DOHH2 (cell line): ENCODE results near the gene AGRN.

ENCODE experiments used
- H3F3A ChIP-seq: fragments of 200-600 bp; sonication (generic), shearing (Covaris generic); 2 replicates; pipeline ENCODE4 v1.6.0; 2016; ENCODE audit warnings: antibody characterized with exemption, mild to moderate bottlenecking; ENCODE audit not compliant: control insufficient read depth, insufficient read depth
- H3K27ac ChIP-seq: fragments of 200-600 bp; sonication (generic); 2 replicates; pipeline ENCODE4 v1.5.1; 2014; ENCODE audit warnings: low read depth, mild to moderate bottlenecking, low read length, moderate library complexity
- H3K27me3 ChIP-seq: fragments of 200-600 bp; sonication (generic); 2 replicates; pipeline ENCODE4 v1.6.1; 2014; ENCODE audit warnings: mild to moderate bottlenecking, low read length, mixed read lengths; ENCODE audit not compliant: control insufficient read depth
- H3K36me3 ChIP-seq: fragments of 200-600 bp; sonication (generic); 2 replicates; pipeline ENCODE4 v1.6.1; 2014; ENCODE audit warnings: mild to moderate bottlenecking, low read length, moderate library complexity, mixed read lengths; ENCODE audit not compliant: control insufficient read depth
- H3K4me1 ChIP-seq: fragments of 200-600 bp; sonication (generic); 2 replicates; pipeline ENCODE4 v1.6.1; 2014; ENCODE audit warnings: mild to moderate bottlenecking, low read length, mixed read lengths; ENCODE audit not compliant: control insufficient read depth
- H3K4me2 ChIP-seq: fragments of 200-600 bp; sonication (generic); 2 replicates; pipeline ENCODE4 v1.6.0; 2014; ENCODE audit warnings: mild to moderate bottlenecking, low read length, moderate library complexity
- H3K4me3 ChIP-seq: fragments of 200-600 bp; sonication (generic); 2 replicates; pipeline ENCODE4 v1.5.1; 2014; ENCODE audit warnings: mild to moderate bottlenecking, low read length, mixed read lengths
- H3K79me2 ChIP-seq: fragments of 200-600 bp; sonication (generic); 2 replicates; pipeline ENCODE4 v1.6.1; 2014; ENCODE audit warnings: mild to moderate bottlenecking, low read length, mixed read lengths; ENCODE audit not compliant: control insufficient read depth
- H3K9me2 ChIP-seq: fragments of 200-600 bp; sonication (generic); replicated peaks from 2 replicates; pipeline ENCODE4 v1.6.1; 2014; ENCODE audit warnings: mild to moderate bottlenecking, low read length, mixed read lengths; ENCODE audit not compliant: control insufficient read depth
- H3K9me3 ChIP-seq: fragments of 200-600 bp; sonication (generic); 2 replicates; pipeline ENCODE4 v1.6.1; 2014; ENCODE audit warnings: antibody characterized with exemption, low read length, mixed read lengths; ENCODE audit not compliant: control insufficient read depth, insufficient read depth
- H4K20me1 ChIP-seq: fragments of 200-600 bp; sonication (generic); 2 replicates; pipeline ENCODE4 v1.6.0; 2014; ENCODE audit warnings: low read depth, mild to moderate bottlenecking, antibody characterized with exemption, low read length, moderate library complexity; ENCODE audit not compliant: control insufficient read depth, insufficient read depth
- EZH2phosphoT487 ChIP-seq: fragments of 200-600 bp; sonication (generic); IDR thresholded peaks from 2 replicates; pipeline ENCODE4 v1.6.1; 2017; ENCODE audit warnings: borderline replicate concordance, mild to moderate bottlenecking, antibody characterized with exemption, low read length, moderate library complexity, mixed read lengths
- TF ChIP-seq, protein P1 (sequence below): fragments of 200-600 bp; sonication (generic); IDR thresholded peaks from one replicate; pipeline ENCODE4 v1.5.1; 2014; ENCODE audit warnings: antibody characterized with exemption, mild to moderate bottlenecking, low read depth, low read length; ENCODE audit not compliant: poor library complexity, severe bottlenecking

The AGRN gene

DNA sequence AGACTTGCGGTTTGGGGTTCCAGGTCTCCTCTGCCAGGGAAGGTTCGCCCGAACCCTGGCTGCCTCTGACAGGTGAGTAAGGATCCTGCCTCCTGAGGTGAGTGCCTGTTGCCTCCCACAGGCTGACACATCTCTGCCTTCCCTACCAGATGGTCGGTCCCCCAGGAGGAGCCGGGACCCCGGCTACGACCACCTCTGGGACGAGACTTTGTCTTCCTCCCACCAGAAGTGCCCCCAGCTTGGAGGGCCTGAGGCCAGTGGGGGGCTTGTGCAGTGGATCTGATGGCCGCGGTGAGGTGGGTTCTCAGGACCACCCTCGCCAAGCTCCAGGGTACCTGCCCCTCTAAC is 45.7 kb upstream of the AGRN start:
- Histone ChIP-seq H3K4me1 (peaks cover 3% of the 10 kb centered on the region; the same call in 1 of the 2 replicates), H3K4me2 (no peak overlapping the region), H3K9me3 (no peaks in the 10 kb centered on the region; the same call in 1 of the 2 replicates), H3K27me3 (no peaks in the 10 kb centered on the region), H3K9me2 (no peaks in the 10 kb centered on the region), H3K36me3 (no peaks in the 10 kb centered on the region), H3F3A (no peaks in the 10 kb centered on the region; the same call in 1 of the 2 replicates), H4K20me1 (no peaks in the 10 kb centered on the region), H3K79me2 (no peaks in the 10 kb centered on the region), H3K27ac (no peak overlapping the region), H3K4me3 (no peak overlapping the region)
- TF ChIP-seq, protein P1, sequence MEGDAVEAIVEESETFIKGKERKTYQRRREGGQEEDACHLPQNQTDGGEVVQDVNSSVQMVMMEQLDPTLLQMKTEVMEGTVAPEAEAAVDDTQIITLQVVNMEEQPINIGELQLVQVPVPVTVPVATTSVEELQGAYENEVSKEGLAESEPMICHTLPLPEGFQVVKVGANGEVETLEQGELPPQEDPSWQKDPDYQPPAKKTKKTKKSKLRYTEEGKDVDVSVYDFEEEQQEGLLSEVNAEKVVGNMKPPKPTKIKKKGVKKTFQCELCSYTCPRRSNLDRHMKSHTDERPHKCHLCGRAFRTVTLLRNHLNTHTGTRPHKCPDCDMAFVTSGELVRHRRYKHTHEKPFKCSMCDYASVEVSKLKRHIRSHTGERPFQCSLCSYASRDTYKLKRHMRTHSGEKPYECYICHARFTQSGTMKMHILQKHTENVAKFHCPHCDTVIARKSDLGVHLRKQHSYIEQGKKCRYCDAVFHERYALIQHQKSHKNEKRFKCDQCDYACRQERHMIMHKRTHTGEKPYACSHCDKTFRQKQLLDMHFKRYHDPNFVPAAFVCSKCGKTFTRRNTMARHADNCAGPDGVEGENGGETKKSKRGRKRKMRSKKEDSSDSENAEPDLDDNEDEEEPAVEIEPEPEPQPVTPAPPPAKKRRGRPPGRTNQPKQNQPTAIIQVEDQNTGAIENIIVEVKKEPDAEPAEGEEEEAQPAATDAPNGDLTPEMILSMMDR = no peak
- TF ChIP-seq EZH2phosphoT487 = no peak

DNA sequence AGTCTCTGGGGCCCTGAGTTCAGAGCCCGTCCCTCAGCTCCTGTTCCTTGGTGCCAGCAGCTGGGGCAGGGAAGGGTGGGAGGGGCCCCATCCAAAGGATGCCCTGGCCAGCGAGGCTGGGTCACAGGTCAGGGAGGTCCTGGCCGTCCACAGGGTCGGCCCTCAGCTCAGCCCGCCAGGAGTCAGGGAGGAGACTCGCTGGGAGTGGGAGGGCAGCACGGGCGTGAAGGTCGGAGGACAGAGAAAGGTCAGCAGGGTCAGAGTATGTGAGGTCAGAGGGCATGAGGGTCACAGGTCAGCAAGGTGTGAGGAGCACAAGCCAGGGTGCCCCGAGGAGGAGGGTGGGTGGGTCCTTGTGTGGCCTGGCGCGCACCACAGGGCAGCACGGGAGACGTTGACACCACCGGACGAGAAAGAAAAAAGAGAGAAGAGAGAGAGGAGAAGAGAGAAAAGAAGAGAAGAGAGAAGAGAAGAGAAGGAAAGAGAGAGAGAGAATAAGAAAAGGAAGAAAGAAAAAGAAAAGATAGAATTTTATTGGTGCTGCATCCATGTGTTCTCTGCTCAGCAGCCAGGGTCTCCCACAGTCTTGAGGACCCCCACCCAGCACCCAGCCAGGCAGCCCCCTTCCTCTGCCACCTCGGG is 45.1 kb upstream of the AGRN start:
- Histone ChIP-seq H3F3A (no peaks in the 10 kb centered on the region), H3K27me3 (no peaks in the 10 kb centered on the region), H3K27ac (no peak overlapping the region), H3K4me2 (no peak overlapping the region), H3K36me3 (no peaks in the 10 kb centered on the region), H3K9me2 (no peaks in the 10 kb centered on the region), H3K79me2 (no peaks in the 10 kb centered on the region), H3K9me3 (no peaks in the 10 kb centered on the region), H4K20me1 (no peaks in the 10 kb centered on the region), H3K4me3 (no peak overlapping the region), H3K4me1 (peaks cover 3% of the 10 kb centered on the region; the same call in 1 of the 2 replicates)
- no peak for TF ChIP-seq EZH2phosphoT487
- TF ChIP-seq, protein P1 = no peak

DNA sequence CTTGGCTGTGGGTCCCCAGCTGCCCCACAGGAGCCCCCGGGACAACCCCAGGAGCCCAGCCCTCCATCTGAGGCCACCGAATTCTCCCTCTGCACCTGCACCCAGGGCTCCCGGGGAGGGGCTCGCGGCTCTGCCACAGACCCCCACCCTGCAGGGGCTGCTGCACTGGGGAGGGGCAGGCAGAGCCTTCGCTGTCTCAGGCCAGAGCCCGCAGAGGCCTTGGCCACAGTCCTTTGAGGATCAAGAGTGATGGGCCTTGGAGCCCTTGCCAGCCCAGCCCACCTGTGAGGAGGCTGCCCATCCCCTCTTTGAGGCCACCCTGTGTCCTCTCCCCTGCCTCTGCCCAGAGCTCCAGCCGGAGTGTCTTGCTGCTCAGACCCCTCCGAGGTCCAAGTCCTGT is 44.6 kb upstream of the AGRN start:
- H3K27me3 ChIP-seq = no peaks in the 10 kb centered on the region
- H3K4me1 ChIP-seq = peaks cover 3% of the 10 kb centered on the region; the same call in 1 of the 2 replicates
- H3K9me2 ChIP-seq = no peaks in the 10 kb centered on the region
- H3K4me3 ChIP-seq = no peak overlapping the region
- H3K4me2 ChIP-seq = no peak overlapping the region
- H3K79me2 ChIP-seq = no peaks in the 10 kb centered on the region
- no peaks in the 10 kb centered on the region for H3F3A ChIP-seq
- H4K20me1 ChIP-seq = no peaks in the 10 kb centered on the region
- no peak overlapping the region for H3K27ac ChIP-seq
- no peaks in the 10 kb centered on the region for H3K9me3 ChIP-seq
- H3K36me3 ChIP-seq = no peaks in the 10 kb centered on the region
- TF ChIP-seq, protein P1 = no peak
- no peak for TF ChIP-seq EZH2phosphoT487
